GM12873 (cell line): ENCODE results near the gene PMVK.

ENCODE experiments used
- CTCF ChIP-seq: IDR thresholded peaks from 2 replicates; pipeline ENCODE4 v1.5.1; 2012; ENCODE audit warnings: low read depth, mild to moderate bottlenecking, moderate library complexity, low read length, control low read depth; ENCODE audit not compliant: insufficient read depth; ENCODE audit errors: missing control alignments

PMVK gene

DNA sequence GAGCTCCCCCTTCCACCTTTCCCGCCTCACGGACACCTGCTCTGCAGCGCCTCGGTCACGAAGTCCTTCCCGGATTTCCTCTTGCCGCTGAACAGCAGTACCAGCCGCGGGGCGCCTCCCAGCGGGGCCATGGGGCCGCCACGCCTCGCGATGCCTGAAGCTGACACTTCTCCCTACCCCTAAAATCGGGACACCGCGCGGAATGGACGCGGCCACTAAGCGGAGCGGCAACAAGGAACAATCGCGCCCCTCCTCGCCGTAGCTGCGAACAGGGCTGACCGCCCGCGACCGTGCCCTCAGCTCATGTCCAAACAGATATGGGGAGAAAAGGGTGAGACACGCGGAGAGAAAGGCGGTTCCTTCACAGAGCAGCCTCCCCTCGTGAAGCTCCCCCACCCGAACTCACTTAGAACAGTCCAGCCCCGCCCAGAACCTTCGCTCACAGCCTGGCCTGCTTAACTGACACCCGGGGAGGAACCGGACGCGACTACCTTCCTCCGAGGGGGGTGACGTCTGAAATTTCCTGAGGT, at the start of gene PMVK:
Gene PMVK, minus strand, starts transcription at position 165 of the 530 bp plus-strand sequence. Its CDS starts 34 bp downstream, at position 131.
- TF ChIP-seq CTCF: peak; percentile 42

DNA sequence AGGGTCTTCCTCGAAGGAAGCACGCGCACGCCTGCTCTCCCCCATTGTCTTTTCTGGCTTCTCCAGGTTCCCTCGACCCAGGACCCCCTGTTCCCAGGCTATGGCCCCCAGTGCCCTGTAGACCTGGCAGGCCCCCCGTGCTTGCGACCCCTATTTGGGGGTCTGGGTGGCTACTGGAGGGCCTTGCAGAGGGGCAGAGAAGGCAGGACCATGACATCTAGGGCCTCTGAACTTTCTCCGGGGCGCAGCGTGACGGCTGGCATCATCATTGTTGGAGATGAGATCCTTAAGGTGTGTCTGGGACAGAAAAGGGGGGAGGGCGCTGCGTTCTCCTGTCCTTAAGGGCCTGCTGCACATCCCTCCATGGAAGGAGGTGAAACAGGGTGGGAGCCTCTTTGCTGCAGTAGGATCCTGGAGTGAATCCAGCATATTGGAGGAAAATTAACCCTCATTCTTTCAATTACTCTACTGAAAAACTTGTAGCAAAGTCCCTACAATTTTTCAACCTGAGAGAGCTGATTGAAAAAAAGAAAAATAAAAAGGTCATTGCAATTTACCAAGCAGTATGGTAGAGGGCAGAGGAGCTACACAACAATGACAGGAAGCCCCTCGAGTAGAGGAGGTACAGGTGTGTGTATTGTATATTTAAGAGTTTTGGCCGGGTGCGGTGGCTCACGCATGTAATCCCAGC, 47.4 kb upstream of the PMVK start:
- TF ChIP-seq CTCF: no peak

- TF ChIP-seq CTCF: no peak
These were observed 46.6 kb upstream of the PMVK start, which contains the start of gene FLAD1 for GRCh38 chr1:154982897-154983648. FLAD1 (plus strand) TSS chr1:154983344; CDS start chr1:154983695, 351 bp downstream.

- no peak for TF ChIP-seq CTCF
These were observed 45.8 kb upstream of the PMVK start for GRCh38 chr1:154982341-154982740.

DNA sequence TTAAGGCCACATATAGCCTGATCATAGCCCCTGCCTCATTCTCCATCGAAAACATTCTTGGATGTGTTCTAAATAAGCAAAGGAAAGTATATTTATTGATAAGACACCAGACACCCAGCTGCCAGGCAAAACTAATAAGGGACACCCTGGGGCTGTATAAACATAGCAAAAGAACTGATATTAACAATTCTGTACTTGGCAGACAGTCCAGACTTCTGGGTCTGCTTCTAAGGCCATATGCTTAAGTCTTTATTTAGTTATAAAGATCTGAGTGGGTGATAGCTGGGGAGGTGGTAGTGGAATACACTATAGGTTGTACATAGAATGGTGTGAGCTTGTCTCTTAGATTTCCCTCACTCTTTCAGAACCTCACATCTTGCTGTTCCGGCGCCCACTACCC, 41.8 kb upstream of the PMVK start:
- TF ChIP-seq CTCF: no peak

DNA sequence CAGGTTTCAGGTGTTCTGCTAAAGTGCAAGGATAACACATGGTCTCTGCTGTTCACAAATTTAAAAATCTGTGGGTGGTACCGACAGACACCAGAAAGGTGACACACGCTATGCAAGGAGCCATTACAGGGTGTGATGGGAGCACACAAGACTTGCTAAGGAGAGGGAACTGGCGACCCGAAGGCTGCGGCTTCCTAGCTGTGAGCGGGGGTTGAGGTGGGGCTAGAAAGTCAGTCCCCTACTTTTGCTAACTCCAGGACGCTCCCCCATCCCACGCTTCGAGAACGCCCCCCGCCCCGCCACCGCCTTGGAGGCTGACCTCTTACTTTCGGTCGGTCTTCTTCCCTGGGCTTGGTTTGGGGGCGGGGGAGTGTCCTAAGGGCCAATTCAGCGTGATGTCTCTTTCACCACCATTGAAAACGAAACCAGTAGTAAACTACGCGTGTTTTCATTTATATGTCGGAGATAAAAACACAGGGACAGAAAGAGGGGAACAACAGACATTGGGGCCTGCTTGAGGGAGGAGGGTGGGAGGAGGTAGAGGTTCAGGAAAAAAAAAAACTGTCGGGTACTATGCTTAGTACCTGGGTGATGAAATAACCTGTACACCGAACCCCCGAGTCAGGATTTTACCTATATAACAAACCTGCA, 39.0 kb upstream of the PMVK start:
- TF ChIP-seq CTCF: no peak

- no peak for TF ChIP-seq CTCF
These were observed 38.4 kb upstream of the PMVK start for GRCh38 chr1:154974808-154975408.
